SHP77 treated with DMSO at 0.1 percent for 48 hours (cell line): Measurements from ENCODE around the gene TFAM.

ENCODE experiments used
- DNase-seq: peaks from one replicate; lab custom pipeline; 2025; lab: John Stamatoyannopoulos, UW

TFAM gene

GRCh38 chr10:58384999-58385783, at the start of gene TFAM:
Gene TFAM, plus strand, starts transcription at chr10:58385410. Its CDS starts 138 bp downstream, at chr10:58385548.
- no peak for DNase-seq

DNA sequence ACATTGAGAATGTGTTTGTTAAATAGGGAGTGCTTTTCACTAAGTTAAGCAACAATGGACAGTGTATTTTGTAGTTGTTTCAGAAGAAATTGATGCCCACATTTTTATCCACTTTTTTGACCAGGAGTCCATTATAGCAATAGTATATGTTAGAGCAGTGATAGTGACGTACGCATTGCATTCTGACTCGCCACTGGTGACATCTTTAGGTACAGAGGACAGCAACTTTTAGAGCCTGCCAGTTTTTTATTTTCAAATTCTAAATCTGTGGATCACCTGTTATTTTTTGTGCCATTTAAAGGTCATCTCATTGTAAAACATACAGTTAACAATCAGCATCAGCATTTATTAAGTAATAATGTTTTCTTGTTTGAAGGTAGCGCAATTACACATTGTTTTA, 49.0 kb upstream of the TFAM start:
- DNase-seq = no peak

- DNase-seq = no peak
Observed at GRCh38 chr10:58341422-58341821, 43.8 kb upstream of the TFAM start.

GRCh38 chr10:58341947-58342346, 43.3 kb upstream of the TFAM start:
- DNase-seq = no peak

GRCh38 chr10:58347967-58348366, 37.2 kb upstream of the TFAM start:
- no peak for DNase-seq

- no peak for DNase-seq
Observed at GRCh38 chr10:58348571-58349033, 36.6 kb upstream of the TFAM start.

GRCh38 chr10:58350023-58350422, 35.2 kb upstream of the TFAM start:
- DNase-seq = no peak

- no peak for DNase-seq
Observed at GRCh38 chr10:58350619-58351323, 34.4 kb upstream of the TFAM start.

DNA sequence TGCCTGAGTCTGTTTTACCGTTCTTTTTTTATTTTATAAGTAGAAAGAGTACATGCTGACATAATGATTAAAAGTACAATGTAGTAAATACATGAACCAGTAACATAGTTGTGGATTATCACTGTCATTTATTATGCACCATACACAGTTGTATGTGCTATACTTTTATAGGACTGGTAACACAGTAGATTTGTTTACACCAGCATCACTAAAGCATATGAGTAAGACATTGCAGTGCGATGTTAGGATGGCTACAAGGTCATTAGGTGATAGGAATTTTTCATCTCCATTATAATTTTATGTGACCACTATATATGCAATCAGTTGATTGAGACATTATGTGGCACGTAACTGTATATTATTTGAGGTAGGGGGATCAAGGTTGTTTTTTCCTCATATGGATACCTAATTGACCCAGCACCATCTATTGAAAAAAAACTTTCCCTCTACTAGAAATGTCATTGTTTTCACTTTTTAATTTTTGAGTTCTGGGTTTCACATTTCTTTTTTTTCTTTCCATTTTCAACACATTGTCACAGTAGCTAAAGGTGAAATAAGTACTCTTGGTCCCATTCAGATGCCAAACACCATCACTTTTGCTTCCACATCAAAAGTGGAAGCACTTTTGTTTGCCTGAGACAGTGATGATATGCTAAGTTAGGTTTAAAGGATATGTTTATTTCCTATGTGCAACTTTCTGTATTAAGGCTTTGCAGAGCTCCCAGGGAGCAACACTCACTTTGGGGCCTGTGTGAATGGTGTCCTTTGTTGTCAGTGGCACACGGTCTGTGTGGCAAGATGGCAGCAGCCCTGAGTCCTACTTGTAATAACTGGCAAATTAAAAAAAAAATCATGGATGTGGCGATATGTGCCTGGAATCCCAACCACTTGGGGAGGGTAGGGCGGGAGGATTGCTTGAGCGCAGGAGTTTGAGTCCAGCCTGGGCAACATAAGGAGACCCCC, 33.3 kb upstream of the TFAM start:
- no peak for DNase-seq

- no peak for DNase-seq
Observed at GRCh38 chr10:58352956-58353610, 32.1 kb upstream of the TFAM start.

GRCh38 chr10:58356756-58357155, 28.5 kb upstream of the TFAM start:
- DNase-seq = no peak

GRCh38 chr10:58358314-58358933, 26.8 kb upstream of the TFAM start:
- no peak for DNase-seq

GRCh38 chr10:58358947-58359346, 26.3 kb upstream of the TFAM start:
- no peak for DNase-seq

GRCh38 chr10:58359541-58359940, 25.7 kb upstream of the TFAM start:
- no peak for DNase-seq

GRCh38 chr10:58360412-58361004, 24.7 kb upstream of the TFAM start:
- no peak for DNase-seq

GRCh38 chr10:58361353-58361752, 23.9 kb upstream of the TFAM start:
- DNase-seq = no peak

- no peak for DNase-seq
Observed at GRCh38 chr10:58362027-58362789, 23.0 kb upstream of the TFAM start.

DNA sequence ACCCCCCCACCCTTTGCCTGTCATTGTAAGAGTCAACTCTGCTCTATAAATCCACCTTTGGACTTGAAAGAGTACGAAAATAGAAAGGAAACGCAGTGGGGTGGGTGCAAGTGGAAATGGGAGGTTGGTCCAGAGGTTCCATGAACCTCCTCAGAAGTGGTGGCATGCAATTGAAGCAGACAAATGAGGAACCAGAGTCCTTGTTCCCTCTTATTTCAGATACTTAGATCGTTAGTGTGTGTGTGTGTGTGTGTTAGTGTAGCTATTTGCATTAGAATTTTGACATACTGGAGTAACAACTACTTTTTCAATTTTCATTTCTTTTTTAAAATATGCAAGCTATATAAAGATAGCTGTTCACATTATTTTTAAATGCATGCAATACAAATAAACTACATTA, 18.1 kb upstream of the TFAM start:
- DNase-seq = no peak

- DNase-seq = no peak
Observed at GRCh38 chr10:58371473-58371872, 13.7 kb upstream of the TFAM start.
